Hippocampal formation (tissue), 2 donors: ENCODE results near the gene TRIM62.

Experiments used
- DNase-seq, 2 donors: peaks; one replicate each; lab custom pipeline; 2025; lab: John Stamatoyannopoulos, UW

TRIM62 gene

DNA sequence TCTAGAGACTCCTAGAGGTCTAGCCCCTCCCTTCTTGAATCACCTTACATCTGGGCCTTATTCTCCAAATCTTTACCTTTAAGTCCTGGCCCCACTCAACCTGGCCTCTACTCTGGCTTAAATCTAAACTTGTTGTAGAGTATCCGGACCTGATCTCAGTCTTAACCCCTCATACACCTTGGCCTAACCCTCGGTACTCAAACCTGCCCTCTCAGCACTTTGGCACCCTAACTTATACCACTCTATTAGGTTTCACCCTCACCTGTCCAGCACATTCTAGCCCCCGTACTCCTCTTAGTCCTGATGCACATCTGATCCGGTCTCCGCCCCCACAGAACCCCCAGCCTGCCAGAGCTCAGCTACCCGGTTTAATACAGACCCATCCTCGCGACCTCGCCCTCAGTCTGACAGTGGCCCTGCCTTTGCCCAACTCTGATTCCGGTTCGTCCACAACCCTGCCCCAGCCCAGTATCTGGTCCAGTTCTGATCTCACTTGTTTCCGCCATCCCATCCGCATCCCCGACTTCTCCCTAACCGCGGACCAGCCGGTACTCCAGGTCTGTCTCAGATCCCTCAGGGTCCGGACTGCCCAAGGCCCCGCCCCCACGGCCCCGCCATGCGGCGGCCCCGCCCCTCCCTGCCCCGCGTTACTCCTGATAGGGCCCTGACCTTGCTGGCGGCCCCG, 1.5 kb downstream of the TRIM62 start:
- DNase-seq: peak in 1 of 2 donors; percentile 84

DNA sequence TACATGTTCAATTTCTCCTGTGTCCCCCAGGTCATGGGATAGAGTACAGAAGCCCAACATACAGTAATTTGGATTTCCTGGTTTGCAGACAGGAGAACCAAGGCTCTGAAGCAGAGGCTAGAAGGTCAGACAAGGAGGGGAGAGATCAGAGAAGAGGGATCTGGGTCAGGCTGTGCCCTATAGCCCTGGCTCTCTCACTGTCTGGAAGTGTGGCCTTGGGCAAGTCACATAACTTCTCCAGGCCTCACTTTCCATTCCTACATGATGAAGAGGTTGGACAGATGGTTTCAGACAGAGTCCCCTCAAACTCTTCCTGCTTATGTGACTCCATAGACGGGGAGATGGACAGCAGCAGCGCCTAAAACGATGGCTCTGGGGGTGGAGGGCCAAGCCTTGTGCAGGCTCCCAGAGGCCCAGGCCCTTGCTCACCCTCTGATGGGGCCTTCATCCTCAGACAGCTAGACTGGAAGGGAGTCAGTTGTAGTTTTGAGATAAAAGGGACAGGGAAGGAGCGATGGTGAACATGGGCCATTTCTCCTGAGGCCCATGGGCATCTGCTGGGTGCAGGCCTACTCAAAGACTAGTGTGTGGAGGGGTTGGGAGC, 2.9 kb downstream of the TRIM62 start:
- no peak for DNase-seq

DNA sequence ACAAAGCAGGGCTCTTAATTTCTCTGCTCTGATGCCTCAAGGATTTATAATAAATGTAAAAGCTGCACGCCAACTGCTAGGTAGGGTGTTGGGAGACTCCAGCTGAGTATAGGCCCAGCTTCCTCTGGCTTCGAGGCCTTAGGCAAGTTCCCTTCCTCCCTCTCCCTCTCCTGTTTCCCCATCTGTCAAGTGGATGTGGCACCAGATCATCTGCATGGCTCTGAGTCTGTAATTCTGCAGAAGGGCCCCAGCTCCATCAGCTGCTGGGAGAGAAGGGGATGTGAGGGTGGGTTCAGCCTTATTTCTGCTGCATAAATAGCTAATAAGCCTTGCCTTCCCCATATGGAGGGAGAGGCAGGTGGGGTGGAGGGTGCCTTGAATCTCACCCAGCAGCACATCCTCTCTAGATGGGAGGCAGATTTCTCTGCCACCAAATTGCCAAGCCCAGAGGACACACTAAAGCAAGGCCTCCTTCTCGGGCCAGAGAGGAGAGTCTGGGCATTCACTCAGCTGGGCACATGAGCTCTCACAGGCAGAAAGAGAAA, 3.8 kb downstream of the TRIM62 start:
- DNase-seq: no peak

DNA sequence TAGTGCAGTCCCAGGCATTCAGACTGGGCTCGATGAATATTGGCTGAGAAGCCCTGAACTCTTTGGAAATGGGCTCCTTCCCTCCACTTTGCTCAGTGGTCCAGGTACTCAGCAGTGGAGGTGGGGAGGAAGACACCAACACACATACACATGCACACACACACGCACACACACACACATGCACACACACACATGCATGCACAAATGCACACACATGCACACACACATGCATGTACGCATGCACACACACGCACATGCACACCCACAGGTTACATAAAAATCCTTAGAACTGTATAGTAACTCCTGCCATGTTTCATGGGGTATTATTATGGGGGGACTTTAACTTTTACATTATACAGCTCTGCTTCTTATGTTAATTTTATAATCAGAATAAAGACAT, 5.0 kb downstream of the TRIM62 start:
- DNase-seq: no peak

DNA sequence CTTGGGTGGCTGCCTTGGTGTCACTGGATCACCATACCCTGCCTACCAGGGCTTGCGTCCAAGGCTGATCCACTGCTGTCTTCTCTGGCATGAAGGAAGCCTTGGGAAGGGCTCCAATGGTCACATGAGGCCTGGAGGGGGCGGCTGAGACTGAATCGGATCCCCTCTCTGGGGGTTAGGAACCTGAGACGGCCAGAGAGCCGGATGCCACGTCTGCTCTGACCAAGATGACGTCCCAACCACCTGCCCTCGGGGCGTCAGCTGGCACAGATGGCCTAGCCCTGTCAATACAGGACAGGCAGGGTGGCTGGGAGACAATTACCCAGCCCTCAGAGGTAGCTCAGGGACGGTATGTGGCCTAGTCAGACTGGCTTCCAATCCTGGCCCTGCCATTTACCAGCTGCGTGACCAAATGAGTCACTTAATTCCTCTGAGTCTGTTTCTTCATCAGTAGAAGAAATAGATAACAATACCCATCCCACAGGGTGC, 5.4 kb downstream of the TRIM62 start:
- no peak for DNase-seq

DNA sequence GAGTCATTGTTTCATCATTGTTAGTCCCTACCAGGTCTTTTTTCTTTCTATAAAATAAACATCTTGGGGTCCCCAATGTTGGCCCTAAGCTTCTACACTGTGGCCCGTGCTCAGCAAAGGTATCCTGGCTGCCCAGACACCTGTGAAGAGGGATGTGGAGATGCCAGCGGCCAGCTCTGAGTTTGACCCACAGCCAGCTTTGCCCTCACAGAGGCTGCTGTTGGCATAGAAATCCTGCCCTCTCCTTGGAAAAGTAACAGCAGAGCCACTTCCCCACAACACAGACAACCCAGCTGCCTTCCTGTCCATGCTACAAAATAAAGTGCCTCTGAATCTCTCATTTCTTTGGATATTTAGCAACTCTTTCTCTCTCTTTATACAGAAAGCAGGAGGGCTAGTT, 6.0 kb downstream of the TRIM62 start:
- no peak for DNase-seq

DNA sequence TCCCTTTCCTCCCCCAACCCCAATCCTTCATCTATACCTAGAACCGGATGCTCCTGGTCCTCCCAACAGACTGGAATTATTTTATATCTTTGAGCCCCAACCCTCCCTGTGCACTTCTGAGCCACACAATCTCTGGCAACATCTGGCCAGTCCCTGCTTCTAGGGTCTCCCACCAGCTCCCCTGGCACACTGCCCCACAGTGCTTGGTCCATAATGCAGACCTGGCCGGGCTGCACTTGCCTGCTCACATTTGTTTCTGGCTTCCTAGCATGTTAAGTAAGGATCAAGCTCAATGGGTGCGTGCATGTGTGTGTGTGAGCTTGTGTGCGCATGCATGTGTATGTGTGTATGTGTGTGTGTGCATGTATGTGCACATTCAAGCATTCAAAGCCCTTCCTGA, 8.8 kb downstream of the TRIM62 start:
- no peak for DNase-seq

DNA sequence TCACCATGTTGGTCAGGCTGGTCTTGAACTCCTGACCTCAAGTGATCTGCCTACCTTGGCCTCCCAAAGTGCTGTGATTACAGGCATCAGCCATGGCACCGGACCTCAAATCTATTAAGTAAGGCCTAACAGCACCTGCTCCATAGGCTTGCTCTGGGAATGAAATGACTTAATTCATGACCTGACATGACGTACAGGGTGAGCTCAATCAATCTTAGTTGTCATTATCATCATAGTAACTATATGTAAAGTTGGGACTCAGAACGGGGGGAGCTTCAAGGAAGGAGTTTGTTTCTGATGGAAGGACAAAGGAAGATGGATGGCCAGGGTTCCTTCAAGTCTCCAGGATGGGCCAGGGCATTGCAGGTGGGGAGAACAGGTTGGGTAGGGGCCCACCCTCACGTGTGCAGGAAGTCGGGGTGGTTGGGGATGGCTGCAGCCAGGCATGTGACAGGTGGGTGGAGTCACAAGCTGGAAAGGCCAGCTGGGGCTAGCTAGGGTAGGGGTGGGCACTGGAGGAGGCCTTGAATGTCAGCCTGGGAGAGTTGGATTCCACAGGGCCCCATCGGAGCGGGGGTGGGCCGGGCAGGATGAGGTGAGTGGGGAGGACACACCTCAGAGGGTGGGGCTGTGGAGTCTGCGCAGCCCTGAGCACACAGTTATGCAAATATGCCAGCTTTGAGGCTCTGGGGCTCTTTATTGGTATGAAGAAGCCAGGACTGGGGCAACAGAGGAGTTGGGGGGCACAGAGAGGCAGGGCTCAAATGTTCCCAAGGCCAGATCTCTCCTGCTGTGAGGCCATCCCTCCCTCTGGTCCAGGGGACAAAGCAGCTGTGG, 9.6 kb downstream of the TRIM62 start:
- no peak for DNase-seq

DNA sequence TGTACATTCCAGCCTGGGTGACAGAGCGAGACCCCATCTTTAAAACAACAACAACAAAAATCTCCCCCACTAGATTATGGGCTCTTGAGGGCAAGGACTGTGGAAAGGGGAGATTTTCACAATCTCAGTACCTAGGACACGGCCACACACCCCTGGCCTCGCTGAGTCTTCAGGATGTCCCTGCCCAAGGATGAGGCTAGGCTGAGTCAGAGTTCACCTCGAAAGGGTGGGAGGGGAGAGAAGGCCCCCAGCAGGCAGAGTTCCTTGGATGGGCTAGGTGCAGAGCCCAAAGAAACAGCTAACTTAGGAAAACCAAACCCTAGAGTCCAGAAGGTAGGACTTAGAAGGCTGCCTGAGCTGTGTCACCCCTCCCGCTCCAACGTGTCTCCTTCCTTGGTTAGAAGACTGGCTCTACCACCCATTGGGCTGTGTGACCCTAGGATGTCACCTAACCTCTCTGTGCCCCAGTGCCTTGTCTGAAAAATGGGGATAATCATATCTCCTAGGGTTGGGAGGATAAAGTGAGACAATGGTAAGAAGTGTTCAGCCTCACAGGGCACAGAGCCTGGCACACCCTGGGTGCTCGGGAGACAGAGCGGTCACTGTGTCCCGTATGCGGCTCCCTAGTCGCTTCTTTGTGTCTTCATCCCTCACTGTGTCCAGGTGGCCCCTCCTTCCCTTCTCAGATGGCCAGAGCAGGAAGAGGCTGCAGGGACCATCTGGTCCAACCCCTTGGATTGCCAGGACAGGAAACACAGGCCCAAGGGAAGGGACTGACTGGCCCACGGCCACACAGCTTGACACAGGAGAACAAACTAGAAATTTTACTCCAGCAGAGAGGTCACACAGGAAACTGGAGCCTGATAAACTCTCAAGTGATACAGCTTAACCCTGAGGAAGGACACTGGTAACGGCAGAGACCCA, 11.2 kb downstream of the TRIM62 start:
- peak in 1 of 2 donors; percentile 47 for DNase-seq

DNA sequence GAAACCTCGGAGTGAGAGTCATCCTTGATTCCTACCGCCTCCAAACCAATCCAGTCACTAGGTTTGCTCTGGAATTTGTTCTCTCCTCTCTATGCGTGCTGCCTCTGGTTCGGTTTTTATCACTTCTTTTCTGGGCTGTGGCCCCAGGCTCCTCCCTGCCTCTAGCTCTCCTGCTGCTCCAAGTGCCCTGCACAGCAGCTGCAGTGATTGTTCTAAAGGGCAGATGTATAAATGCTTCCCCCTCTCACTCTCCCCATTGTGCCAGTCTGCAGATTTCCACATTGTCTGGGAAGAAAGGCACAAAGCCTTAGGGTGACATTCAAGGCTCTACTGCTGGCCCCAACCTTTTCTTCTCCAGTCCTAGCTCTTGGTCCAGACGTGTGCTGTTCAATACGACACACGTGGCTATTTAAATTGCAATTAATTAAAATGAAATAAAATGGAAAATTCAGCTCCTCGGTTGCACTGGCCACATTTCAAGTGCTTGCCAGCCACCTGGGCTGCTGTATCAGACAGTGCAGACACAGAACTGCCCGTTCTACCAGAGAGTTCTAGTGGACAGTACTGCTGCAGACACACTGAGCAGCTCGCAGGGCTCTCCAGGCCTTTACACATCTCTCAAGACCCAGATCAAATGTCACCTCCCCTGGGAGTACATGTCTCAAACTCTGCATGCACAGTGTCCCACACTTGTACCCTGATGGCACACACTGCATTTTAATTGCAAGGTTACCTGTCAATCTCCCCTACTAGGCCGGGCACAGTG, 12.4 kb downstream of the TRIM62 start:
- DNase-seq: peak; percentile 56 to 65

DNA sequence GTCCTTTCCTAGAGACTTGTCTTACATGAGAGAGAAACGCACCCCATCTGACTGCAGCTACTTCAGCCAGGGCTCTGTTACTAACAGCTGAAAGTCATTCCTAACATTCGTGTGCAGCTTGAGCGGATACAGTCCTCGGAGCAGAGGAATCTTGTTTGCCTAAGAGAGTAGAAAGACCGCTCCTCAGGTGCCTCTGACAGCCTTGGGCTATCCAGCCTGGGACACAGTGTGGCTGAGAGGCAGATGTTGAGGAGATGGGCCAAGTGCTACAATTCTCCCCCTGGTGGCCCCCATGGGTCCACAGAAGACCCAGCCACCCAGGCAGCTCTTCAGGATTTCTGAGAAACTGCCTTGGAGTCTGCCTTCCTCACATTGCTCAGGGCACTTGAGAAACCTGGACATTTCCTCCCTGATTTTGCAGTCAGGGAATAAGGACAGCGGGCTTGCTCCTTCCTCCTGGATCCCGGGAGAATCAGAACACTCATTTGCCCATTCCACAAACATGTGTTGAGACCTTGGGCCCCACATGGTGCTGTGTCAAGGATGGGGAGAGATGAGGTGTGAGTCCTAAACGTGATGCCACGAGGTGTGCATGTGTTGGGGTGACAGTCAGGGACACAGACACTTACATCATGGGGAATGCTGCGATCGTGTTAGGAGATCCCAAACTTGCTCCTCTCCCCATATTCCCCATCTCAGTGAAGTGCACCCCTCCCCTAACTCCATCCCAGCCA, 13.1 kb downstream of the TRIM62 start:
- DNase-seq: no peak

DNA sequence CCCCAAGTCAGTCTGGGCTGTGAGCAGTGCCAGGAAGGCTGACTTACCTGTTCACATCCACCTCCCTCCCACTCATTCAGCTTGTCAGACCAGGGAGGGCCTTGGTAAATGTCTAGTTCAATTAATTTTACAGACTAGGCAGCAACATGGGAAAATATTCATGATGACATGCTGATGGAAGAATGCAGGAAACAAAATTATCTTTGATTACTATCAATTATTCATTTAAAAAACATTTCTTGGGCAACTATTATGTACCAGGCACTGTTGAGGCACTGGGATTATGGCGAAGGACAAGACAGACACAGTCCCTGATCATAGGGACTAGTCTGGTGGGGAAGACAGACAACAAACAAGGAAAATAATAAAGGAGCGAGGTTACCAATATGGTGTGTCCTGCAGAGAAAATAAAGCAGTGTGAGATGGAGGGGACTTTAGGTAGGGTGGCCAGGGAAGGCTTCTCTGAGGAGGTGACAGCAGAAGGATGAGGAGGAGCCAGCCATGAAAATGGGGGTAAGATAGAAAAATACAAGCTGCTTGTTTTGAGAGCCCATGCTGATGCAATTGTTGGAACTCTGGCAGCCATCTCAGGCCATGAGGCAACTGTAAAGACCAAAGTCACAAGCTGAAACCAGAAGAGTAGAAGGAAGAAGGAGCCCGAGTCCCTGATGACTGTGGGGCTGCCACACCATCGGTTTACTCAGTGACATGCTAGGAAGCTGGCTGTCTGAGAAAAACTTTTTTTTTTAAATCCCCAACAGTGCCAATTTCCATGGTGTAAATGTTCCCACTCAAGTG, 14.0 kb downstream of the TRIM62 start:
- DNase-seq: no peak

DNA sequence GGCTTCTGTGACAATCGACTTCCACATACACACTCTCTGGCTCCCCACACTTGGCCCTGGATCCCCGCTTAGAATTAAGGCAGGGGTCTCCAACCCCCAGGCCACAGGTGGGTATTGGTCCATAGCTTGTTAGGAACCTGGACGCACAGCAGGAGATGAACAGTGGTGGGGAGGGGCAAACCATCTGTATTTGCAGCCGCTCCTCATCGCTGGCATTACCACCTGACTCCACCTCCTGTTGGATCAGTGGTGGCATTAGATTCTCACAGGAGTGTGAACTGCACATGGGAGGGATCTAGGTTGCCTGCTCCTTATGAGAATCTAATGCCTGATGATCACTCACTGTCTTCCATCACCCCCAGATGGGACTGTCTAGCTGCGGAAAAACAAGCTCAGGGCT, 16.0 kb downstream of the TRIM62 start:
- DNase-seq: no peak

DNA sequence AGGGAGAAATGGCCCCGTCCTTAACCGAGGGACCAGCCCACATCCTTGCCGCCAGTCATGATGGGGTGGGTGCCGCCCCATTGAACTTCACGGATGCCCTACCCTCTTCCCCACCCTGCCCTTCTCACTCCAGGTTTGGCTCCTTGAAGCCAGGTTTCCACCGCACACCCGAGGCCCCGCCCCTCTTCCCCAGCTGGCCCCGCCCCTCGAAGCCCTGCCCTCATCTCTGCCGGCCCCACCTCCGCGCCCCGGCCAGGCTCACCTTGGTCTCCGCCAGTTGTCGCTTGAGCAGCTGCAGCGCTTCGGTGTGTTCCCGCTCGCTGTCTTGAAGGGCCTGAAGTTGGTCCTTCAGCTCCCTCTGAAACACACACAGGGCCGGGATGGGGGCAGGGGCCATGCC, 16.6 kb downstream of the TRIM62 start:
- no peak for DNase-seq

DNA sequence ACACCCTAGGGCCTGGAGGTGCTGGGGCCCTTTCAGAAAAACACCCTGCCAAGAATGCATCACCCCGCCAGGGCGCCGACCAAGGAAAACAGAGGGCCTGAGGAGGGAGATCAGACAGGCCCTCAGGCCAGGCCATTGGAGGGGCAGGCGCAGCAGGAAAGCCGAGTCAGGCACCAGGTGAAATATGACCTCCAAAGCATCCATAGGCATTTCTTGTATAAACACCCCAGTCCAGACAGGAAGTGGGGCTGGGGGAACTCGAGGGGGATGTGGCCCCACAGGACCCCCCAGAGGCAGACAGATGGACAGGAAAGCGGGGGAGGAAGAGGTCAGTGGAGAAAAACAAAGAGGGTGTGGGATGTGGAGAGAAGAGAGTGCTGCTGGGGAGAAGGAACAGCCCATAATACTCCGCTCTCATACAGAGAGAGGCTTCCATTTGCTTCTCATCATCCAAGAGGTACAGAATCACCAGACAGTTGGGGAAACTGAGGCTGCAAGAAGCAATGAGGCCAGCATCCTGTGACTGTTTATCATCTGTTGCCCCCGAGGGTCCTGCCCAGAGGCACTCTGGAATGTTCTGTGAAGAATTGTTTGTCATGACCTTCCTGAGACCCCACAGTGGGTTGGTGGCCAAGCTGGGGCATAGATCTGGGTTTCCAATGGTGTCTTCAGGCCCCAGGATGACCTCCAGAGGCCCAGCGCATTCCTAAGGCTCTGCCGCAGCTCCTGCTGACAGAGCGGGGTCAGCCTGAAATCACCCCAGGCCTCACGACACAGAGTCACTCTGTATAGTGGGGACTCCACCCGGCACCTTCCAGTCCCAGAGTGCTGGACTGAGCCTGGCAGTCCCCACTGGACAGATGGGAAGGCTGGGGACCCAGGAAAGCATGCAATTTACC, 18.0 kb downstream of the TRIM62 start:
- DNase-seq: no peak

DNA sequence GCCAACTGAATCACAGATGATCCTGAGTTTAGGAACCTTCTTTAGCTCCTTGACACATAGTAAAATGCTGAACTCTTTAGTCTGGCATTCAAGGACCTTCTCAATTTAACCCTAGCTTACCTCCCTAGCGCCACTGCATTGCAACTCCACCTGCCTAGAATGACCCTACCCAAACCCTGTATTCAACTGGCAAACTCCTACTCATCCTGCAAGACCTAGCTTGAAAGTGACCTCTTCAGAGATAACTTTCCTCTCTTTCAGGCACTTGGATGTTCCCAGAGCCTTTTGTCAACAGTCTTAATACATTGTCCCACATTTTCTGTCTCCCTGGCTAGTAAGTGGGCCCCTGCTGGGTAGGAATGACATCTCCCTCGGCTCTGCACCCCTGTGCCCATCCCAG, 19.7 kb downstream of the TRIM62 start:
- DNase-seq: no peak

DNA sequence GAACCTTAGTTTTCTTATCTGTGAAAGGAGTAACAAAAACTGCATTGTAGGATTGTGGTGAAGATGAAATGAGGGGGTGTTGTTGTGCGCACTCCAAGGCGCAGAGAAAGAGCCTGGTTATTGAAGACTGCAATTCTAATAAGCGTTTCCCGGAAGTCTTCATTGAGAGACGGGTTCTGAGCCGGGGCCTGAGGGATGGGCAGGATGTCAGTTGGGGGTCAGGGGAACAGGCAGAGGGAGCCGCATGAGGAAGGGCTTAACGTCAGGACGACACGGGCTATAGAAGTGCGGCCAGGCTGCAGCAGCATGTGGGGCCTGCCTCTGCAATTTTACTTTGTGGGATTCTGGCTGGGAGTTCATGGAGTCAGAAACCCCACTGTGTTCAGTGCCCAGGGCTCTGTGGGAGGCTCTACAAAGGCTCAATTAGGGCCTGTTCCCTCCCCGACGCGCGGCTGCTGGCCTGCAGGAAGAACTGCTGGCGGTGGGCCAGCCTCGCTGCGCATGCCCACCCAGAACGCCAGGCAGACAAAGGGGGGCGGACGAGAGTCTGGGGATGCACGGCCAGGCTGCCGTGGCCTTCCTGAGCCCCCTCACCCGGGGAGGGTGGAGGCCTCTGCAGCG, 20.7 kb downstream of the TRIM62 start:
- DNase-seq: peak; percentile 86 to 87

DNA sequence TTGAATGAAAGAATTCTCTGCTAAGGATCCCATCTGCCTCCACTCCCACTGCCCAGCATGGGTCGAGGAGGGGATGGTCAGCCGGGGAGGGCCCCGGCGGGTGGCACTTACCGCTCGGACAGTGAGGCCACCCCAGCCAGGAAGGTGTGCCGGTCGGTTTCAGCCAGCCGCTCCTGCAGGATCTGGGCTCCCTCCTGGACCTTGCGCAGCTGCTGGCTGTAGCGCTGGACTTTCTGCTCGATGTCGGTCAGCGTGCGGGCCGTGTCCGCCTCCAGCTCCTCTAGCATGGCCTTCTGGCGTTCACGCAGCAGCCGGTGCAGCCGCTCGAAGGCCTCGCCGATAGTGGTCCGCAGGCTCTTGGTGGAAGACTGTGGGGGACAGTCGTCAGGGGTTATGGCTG, 22.3 kb downstream of the TRIM62 start:
- no peak for DNase-seq
